T-helper 1 cell treated with Interleukin-12 subunit alpha and Interleukin-12 subunit beta and Interleukin-4 antibody, amounts not matched to agents 30 ng/mL and 1 ng/mL, for 36 hours (primary cell): Measurements from ENCODE around the gene STK17A. TPM values are rescaled to one million over a fixed set of nuclear protein-coding genes. Genes with fewer than 3 reads are reported as not detected.

Source experiments
- intact Hi-C: fragments of 100-400 bp; cut with micrococcal nuclease; formaldehyde crosslinking; loops from one replicate; pipeline ENCODE4 v1.15.1; 2024
- total RNA-seq: library from RNA; stranded (reverse); gene quantifications from 2 replicates; pipeline ENCODE4 v1.2.3, GENCODE V29; 2022

Gene STK17A
- 89.1 and 89.2 TPM in 2 replicates for total RNA-seq

GRCh38 chr7:43582503-43583423 lies at the start of gene STK17A:
STK17A (plus strand) TSS chr7:43583108; CDS start chr7:43583244, 136 bp downstream.
- intact Hi-C loops, result loop anchor here (1.0 to 10.0 kb wide), 13 partner anchors 9 to 1698 kb away; partner anchors contain the start of genes BLVRA, COA1, MRPL32 and MYO1G

GRCh38 chr7:43533801-43534479 lies 49.0 kb upstream of the STK17A start:
- intact Hi-C loops, result no loop called here

GRCh38 chr7:43535031-43535451 lies 47.9 kb upstream of the STK17A start:
- intact Hi-C loops, result no loop called here

GRCh38 chr7:43535810-43536585 lies 46.9 kb upstream of the STK17A start:
- intact Hi-C loops, result no loop called here

GRCh38 chr7:43536773-43537172 lies 46.1 kb upstream of the STK17A start:
- intact Hi-C loops, result no loop called here

- intact Hi-C loops, result no loop called here
These were observed 45.0 kb upstream of the STK17A start for GRCh38 chr7:43537765-43538403.

GRCh38 chr7:43538404-43538771 lies 44.5 kb upstream of the STK17A start:
- intact Hi-C loops, result no loop called here

- intact Hi-C loops, result no loop called here
These were observed 42.4 kb upstream of the STK17A start for GRCh38 chr7:43540471-43540870.

GRCh38 chr7:43542716-43543115 lies 40.2 kb upstream of the STK17A start:
- intact Hi-C loops, result no loop called here

GRCh38 chr7:43546231-43546630 lies 36.7 kb upstream of the STK17A start:
- intact Hi-C loops, result no loop called here

- intact Hi-C loops, result no loop called here
These were observed 32.5 kb upstream of the STK17A start for GRCh38 chr7:43550427-43550826.

GRCh38 chr7:43552122-43552521 lies 30.8 kb upstream of the STK17A start:
- intact Hi-C loops, result no loop called here

- intact Hi-C loops, result no loop called here
These were observed 28.9 kb upstream of the STK17A start for GRCh38 chr7:43553999-43554398.

- intact Hi-C loops, result no loop called here
These were observed 28.5 kb upstream of the STK17A start for GRCh38 chr7:43554423-43554822.

GRCh38 chr7:43557831-43558495 lies 24.9 kb upstream of the STK17A start:
- intact Hi-C loops, result no loop called here

- intact Hi-C loops, result no loop called here
These were observed 23.6 kb upstream of the STK17A start for GRCh38 chr7:43559171-43559945.

- intact Hi-C loops, result no loop called here
These were observed 23.0 kb upstream of the STK17A start for GRCh38 chr7:43559946-43560335.

GRCh38 chr7:43560742-43561330 lies 22.1 kb upstream of the STK17A start:
- intact Hi-C loops, result no loop called here

GRCh38 chr7:43562383-43562782 lies 20.5 kb upstream of the STK17A start:
- intact Hi-C loops, result no loop called here
